OCI-LY7 (cell line): ENCODE data around the gene SP8. TPM values are rescaled to one million over a fixed set of nuclear protein-coding genes. Genes with fewer than 3 reads are reported as not detected.

ENCODE experiments used
- BruUV-seq: library from RNA; stranded (reverse); fragments of 400-500 nt; replicated peaks from 2 replicates; lab custom pipeline; 2021; lab: Mats Ljungman, UMichigan
- CTCF ChIA-PET: fragments of 300-600 bp; sonication (Branson Sonifier 250); formaldehyde crosslinking; loops from one replicate; lab custom pipeline; 2022; ENCODE audit warnings: antibody characterized with exemption; ENCODE audit not compliant: unreplicated experiment; lab: Charles Lee
- POLR2A ChIA-PET: fragments of 300-600 bp; sonication (Branson Sonifier 250); formaldehyde crosslinking; loops from one replicate; lab custom pipeline; 2022; ENCODE audit warnings: antibody characterized with exemption; lab: Charles Lee
- DNase-seq: peaks from one replicate; pipeline ENCODE4 v3.0.0-alpha.2; 2015; ENCODE audit warnings: low spot score
- H2AFZ ChIP-seq: fragments of 200-600 bp; sonication (generic), shearing (Covaris generic); 2 replicates; pipeline ENCODE4 v1.6.1; 2014; ENCODE audit warnings: mild to moderate bottlenecking, antibody characterized with exemption, low read length, moderate library complexity
- H3K27ac ChIP-seq: fragments of 200-600 bp; sonication (generic); 2 replicates; pipeline ENCODE4 v1.5.1; 2014; ENCODE audit warnings: mixed run types, low read depth, mild to moderate bottlenecking, moderate library complexity, low read length, inconsistent platforms; ENCODE audit not compliant: poor library complexity, severe bottlenecking
- H3K36me3 ChIP-seq: fragments of 200-600 bp; sonication (generic); 2 replicates; pipeline ENCODE4 v1.6.1; 2014; ENCODE audit warnings: mild to moderate bottlenecking, antibody characterized with exemption, low read length, moderate library complexity, mixed read lengths; ENCODE audit not compliant: insufficient read depth
- H3K4me1 ChIP-seq: fragments of 200-600 bp; sonication (generic); 2 replicates; pipeline ENCODE4 v1.5.1; 2014; ENCODE audit warnings: mild to moderate bottlenecking, low read length; ENCODE audit not compliant: insufficient read depth, poor library complexity, severe bottlenecking
- H3K4me2 ChIP-seq: fragments of 200-600 bp; sonication (generic); 2 replicates; pipeline ENCODE4 v1.6.1; 2014; ENCODE audit warnings: mild to moderate bottlenecking, low read length
- H3K4me3 ChIP-seq: fragments of 200-600 bp; sonication (generic); 2 replicates; pipeline ENCODE4 v1.5.1; 2014; ENCODE audit warnings: mild to moderate bottlenecking, low read depth, low read length; ENCODE audit not compliant: poor library complexity, severe bottlenecking
- H3K79me2 ChIP-seq: fragments of 200-600 bp; sonication (generic); 2 replicates; pipeline ENCODE4 v1.6.1; 2016; ENCODE audit warnings: low read depth, mild to moderate bottlenecking, low read length, moderate library complexity, mixed read lengths; ENCODE audit not compliant: insufficient read depth
- H3K9me2 ChIP-seq: fragments of 200-600 bp; sonication (generic); 2 replicates; pipeline ENCODE4 v1.6.1; 2016; ENCODE audit warnings: mild to moderate bottlenecking, low read length, mixed read lengths; ENCODE audit not compliant: insufficient read depth
- H3K9me3 ChIP-seq: fragments of 200-600 bp; sonication (generic); 2 replicates; pipeline ENCODE4 v1.6.1; 2014; ENCODE audit warnings: mild to moderate bottlenecking, mixed run types, low read length, mixed read lengths
- H4K20me1 ChIP-seq: fragments of 200-600 bp; sonication (generic); 2 replicates; pipeline ENCODE4 v1.6.1; 2014; ENCODE audit warnings: mild to moderate bottlenecking, antibody characterized with exemption, low read length, moderate library complexity, mixed read lengths; ENCODE audit not compliant: insufficient read depth
- EZH2phosphoT487 ChIP-seq: fragments of 200-600 bp; sonication (generic); IDR thresholded peaks from 2 replicates; pipeline ENCODE4 v1.6.1; 2018; ENCODE audit warnings: low read depth, borderline replicate concordance, mild to moderate bottlenecking, mixed run types, antibody characterized with exemption, low read length, moderate library complexity, mixed read lengths
- intact Hi-C: fragments of 100-400 bp; cut with micrococcal nuclease; formaldehyde crosslinking; loops from one replicate; pipeline ENCODE4 v1.10.0; 2022; ENCODE audit not compliant: unreplicated experiment
- total RNA-seq, 2 experiments: library from RNA; depleted of rRNA in 1 of 2; stranded (reverse); fragments of >200 nt in 1 of 2; shearing (Covaris generic) in 1 of 2; gene quantifications; 2 replicates each; pipeline ENCODE4 v1.2.3, GENCODE V29; 2014 to 2022
- TF ChIP-seq, protein P1 (sequence below): fragments of 200-600 bp; sonication (generic); conservative IDR thresholded peaks from 2 replicates; pipeline ENCODE4 v1.5.1; 2014; ENCODE audit warnings: mild to moderate bottlenecking, antibody characterized with exemption, low read length, moderate library complexity, mixed read lengths

The SP8 gene
- total RNA-seq, 2 experiments from 2014 or later, result not detected

DNA sequence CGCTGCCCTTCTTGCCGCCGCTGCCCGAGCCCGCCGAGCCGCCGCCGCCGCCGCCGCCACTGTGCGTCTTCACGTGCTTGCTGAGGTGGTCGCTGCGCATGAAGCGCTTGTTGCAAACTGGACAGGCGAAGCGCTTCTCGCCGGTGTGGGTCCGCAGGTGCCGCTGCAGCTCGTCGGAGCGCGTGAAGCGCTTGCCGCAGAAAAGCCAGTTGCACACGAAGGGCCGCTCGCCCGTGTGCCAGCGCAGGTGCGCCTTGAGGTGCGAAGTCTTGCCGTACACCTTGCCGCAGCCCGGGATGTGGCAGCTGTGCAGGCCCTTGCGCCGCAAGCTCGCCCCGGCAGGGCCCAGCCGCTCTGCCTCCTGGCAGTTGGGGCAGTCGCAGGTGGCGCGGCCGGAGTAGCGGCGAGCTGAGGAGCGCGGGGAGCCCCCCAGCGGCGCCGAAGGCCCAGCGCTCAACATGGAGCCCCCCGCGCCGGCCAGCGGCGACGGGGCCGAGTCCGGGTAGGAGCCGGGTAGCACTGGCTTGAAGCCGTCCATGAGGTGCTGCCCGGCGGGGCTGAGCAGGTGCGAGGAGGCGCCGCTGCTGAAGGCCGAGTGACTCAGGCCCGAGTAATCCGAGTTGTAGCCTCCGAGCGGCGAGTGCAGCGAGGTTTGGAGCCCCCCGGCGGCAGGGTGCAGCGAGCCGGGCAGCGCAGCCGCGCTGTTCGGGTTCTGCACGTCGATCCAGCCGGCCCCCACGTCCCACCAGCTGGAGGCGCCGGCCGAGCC is 2.1 kb downstream of the SP8 start:
- Histone ChIP-seq H3K9me3 (no peaks in the 10 kb centered on the region), H3K4me1 (no peaks in the 10 kb centered on the region), H2AFZ (no peak overlapping the region), H3K27ac (no peak overlapping the region), H3K36me3 (no peaks in the 10 kb centered on the region), H3K79me2 (no peaks in the 10 kb centered on the region), H3K4me2 (no peak overlapping the region), H3K9me2 (no peaks in the 10 kb centered on the region), H4K20me1 (no peaks in the 10 kb centered on the region), H3K4me3 (no peak overlapping the region)
- intact Hi-C loops, result no loop called here
- DNase-seq, result no peak
- TF ChIP-seq EZH2phosphoT487, result no peak
- TF ChIP-seq, protein P1, sequence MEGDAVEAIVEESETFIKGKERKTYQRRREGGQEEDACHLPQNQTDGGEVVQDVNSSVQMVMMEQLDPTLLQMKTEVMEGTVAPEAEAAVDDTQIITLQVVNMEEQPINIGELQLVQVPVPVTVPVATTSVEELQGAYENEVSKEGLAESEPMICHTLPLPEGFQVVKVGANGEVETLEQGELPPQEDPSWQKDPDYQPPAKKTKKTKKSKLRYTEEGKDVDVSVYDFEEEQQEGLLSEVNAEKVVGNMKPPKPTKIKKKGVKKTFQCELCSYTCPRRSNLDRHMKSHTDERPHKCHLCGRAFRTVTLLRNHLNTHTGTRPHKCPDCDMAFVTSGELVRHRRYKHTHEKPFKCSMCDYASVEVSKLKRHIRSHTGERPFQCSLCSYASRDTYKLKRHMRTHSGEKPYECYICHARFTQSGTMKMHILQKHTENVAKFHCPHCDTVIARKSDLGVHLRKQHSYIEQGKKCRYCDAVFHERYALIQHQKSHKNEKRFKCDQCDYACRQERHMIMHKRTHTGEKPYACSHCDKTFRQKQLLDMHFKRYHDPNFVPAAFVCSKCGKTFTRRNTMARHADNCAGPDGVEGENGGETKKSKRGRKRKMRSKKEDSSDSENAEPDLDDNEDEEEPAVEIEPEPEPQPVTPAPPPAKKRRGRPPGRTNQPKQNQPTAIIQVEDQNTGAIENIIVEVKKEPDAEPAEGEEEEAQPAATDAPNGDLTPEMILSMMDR, result no peak
- POLR2A ChIA-PET, result no interaction called here
- no TSS peak for BruUV-seq
- CTCF ChIA-PET, result no interaction called here

DNA sequence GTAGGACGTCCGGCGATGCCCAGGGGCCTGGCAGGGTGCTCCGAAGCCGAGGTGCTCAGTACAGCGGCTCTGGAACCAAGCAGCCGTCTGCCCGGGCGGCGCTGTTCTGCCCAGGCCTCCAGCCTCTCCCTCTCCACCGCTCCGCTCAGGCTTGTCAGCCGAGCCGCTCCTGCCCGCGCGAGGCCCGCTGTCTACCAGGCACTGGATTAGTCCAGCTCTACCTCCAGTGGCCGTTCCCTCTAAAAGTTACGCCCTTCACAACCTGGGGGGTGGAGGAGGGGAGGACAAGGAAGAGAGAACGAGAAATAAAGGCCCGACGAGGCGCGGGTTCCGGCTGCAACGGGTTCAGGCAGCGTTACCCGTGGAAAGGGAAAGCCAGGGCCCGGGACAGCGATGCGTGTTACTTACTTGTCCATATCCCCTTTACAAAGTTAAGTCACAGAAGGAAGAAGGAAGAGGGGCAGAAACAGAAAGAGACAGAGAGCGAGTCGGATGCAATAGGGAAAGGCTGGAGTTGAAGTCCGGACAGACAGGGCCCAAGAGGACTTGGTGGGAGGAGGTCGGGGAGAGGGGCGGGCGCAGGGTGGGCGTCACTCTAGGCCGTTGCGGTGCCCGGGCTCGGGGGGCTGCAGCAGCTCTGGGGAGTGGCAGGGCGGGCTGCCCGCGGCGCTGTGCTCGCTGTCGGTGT is 2.8 kb downstream of the SP8 start:
- H3K36me3 ChIP-seq, result no peaks in the 10 kb centered on the region
- H3K79me2 ChIP-seq, result no peaks in the 10 kb centered on the region
- no TSS peak for BruUV-seq
- no peaks in the 10 kb centered on the region for H3K4me1 ChIP-seq
- no peak overlapping the region for H3K4me2 ChIP-seq
- H2AFZ ChIP-seq, result no peak overlapping the region
- ChIA-PET POLR2A (no interaction called here), CTCF (no interaction called here)
- no peak for DNase-seq
- no peaks in the 10 kb centered on the region for H4K20me1 ChIP-seq
- H3K4me3 ChIP-seq, result no peak overlapping the region
- intact Hi-C loops, result no loop called here
- no peak overlapping the region for H3K27ac ChIP-seq
- no peaks in the 10 kb centered on the region for H3K9me3 ChIP-seq
- H3K9me2 ChIP-seq, result no peaks in the 10 kb centered on the region
- TF ChIP-seq, protein P1, result no peak
- TF ChIP-seq EZH2phosphoT487, result no peak
